VCaP (cell line): ENCODE results near the gene SPEF2.
"Not testable (repeated sequence)": the region's sequence is repeated elsewhere in the genome, so short reads cannot be mapped to it uniquely, and the experiment has no call there.

Source experiments
- H3K27ac ChIP-seq: fragments of 450-650 bp; 2 replicates; pipeline ENCODE4 v1.5.1; 2017
- CTCF ChIP-seq: fragments of 450-650 bp; conservative IDR thresholded peaks from 2 replicates; pipeline ENCODE4 v1.5.1; 2017; ENCODE audit warnings: mild to moderate bottlenecking, moderate library complexity

SPEF2 gene

DNA sequence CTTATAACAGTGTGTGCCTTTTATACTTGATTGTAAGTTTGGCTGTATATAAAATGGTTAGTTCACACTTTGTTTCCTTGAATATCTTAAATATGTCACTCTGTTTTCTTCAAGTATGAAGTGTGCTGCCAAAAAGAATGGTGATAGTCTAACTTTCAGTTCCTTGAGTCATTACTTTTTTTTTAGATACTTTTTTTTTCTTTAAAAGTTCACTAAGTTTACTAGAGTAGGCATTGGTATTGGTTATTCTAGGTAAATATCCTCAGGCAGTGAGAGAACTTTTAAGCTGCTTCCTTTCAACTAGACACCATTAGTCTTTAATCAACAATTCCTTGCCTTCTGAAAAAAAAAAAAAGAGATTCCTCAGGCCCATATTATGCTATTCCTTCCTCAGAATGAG is 41.9 kb downstream of the SPEF2 start:
- TF ChIP-seq CTCF, result no peak
- H3K27ac ChIP-seq, result no peak overlapping the region

DNA sequence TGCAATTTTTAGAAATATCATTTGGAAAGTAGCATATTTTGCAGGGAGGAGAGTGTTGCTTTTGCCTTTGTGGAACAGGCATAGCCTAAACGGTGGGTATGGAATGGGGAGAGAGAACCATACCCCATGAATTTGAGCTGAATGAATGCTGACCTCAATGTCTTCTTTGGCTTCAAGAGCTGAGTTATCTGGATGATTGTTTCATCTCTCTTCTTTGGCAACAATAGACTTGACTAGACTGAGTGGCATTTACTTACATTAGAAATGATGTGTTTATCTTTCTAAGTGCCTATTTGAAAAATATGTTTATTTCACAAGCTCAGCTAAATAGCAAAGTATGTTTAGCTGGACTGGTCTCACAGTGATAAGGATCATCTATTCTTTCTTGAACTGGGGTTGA is 42.8 kb downstream of the SPEF2 start:
- no peak for TF ChIP-seq CTCF

GRCh38 chr5:35664584-35664983 is 46.9 kb downstream of the SPEF2 start:
- no peak overlapping the region for H3K27ac ChIP-seq
- TF ChIP-seq CTCF, result no peak

More for the DNA sequence above, 42.8 kb downstream of the SPEF2 start:
- no peak overlapping the region for H3K27ac ChIP-seq

DNA sequence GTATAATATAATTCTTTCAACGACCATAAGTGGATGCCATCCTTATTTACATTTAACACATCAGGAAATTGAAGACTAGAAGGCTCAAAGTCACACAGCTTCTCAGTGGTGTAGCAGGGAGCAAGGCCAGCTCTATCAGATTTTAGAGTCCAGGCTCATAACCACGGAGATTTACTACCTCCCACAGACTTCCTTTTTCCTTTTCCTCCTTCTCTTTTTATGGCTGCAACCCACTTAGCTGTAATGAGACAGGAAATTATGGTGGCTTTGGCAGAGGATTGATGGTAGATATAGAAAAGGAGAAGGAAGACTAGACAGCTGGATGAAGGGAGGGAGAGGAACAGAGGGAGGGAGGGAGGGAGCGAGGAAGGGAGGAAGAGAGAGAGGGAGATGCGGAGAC is 47.4 kb downstream of the SPEF2 start:
- no peak for TF ChIP-seq CTCF
- no peak overlapping the region for H3K27ac ChIP-seq

GRCh38 chr5:35668319-35668718 is 50.7 kb downstream of the SPEF2 start:
- H3K27ac ChIP-seq, result no peak overlapping the region
- no peak for TF ChIP-seq CTCF

- H3K27ac ChIP-seq, result no peak overlapping the region
- no peak for TF ChIP-seq CTCF
These were observed 51.1 kb downstream of the SPEF2 start for GRCh38 chr5:35668794-35669193.

GRCh38 chr5:35671541-35672295 is 54.1 kb downstream of the SPEF2 start:
- TF ChIP-seq CTCF, result no peak

GRCh38 chr5:35672296-35672655 is 54.6 kb downstream of the SPEF2 start:
- H3K27ac ChIP-seq, result not testable (repeated sequence)

More at GRCh38 chr5:35671541-35672295, 54.1 kb downstream of the SPEF2 start:
- no peak overlapping the region for H3K27ac ChIP-seq
